Endothelial cell of umbilical vein (primary cell): ENCODE data around the gene PRRC2C. TPM values are rescaled to one million over a fixed set of nuclear protein-coding genes. Genes with fewer than 3 reads are reported as not detected.

ENCODE experiments used
- BruUV-seq: library from RNA; stranded (reverse); fragments of 400-500 nt; replicated peaks from 2 replicates; lab custom pipeline; 2021; lab: Mats Ljungman, UMichigan
- CTCF ChIA-PET: fragments of 300-600, 350-600 bp; sonication (Branson Sonifier 250); formaldehyde crosslinking; loops from one replicate; lab custom pipeline; 2021; ENCODE audit warnings: antibody characterized with exemption, inconsistent platforms; lab: Charles Lee
- POLR2A ChIA-PET: fragments of 300-600, 350-600 bp; sonication (Branson Sonifier 250); formaldehyde crosslinking; loops from one replicate; lab custom pipeline; 2021; ENCODE audit warnings: antibody characterized with exemption, inconsistent platforms; lab: Charles Lee
- DNase-seq: peaks from one replicate; pipeline ENCODE4 v3.0.0-alpha.2; 2011; ENCODE audit warnings: low read depth, low spot score
- FAIRE-seq: peaks from 2 replicates; lab custom pipeline; 2011; peaks lifted over from hg19 to GRCh38; lab: Jason Lieb, UNC
- H2AFZ ChIP-seq: 2 replicates; pipeline ENCODE4 v1.6.0; 2012; ENCODE audit warnings: low read depth, low read length, control low read depth, inconsistent platforms
- H3K27ac ChIP-seq: 2 replicates; pipeline ENCODE4 v1.5.1; 2011; ENCODE audit warnings: low read depth, mild to moderate bottlenecking, control low read depth, low read length, moderate library complexity; ENCODE audit not compliant: insufficient read depth
- H3K27me3 ChIP-seq, 2 experiments: 2 replicates each; pipeline versions ENCODE4 v1.6.0 to v1.6.1; 2011; ENCODE audit warnings: low read length in 2 of 2, mixed read lengths in 1 of 2; ENCODE audit not compliant: control insufficient read depth in 2 of 2, insufficient read depth in 2 of 2
- H3K36me3 ChIP-seq, 2 experiments: 2 replicates in 1 of 2; 3 replicates in 1 of 2; pipeline ENCODE4 v1.5.1; 2011; ENCODE audit warnings: low read length in 2 of 2, mild to moderate bottlenecking in 1 of 2, moderate library complexity in 1 of 2; ENCODE audit not compliant: control insufficient read depth in 2 of 2, insufficient read depth in 2 of 2; ENCODE audit errors: extremely low read depth in 1 of 2
- H3K4me1 ChIP-seq: 3 replicates; pipeline ENCODE4 v1.5.1; 2011; ENCODE audit warnings: mild to moderate bottlenecking, low read length; ENCODE audit not compliant: control insufficient read depth, insufficient read depth; ENCODE audit errors: extremely low read depth
- H3K4me2 ChIP-seq: 2 replicates; pipeline ENCODE4 v1.6.1; 2011; ENCODE audit warnings: low read length, control low read depth, mixed read lengths; ENCODE audit not compliant: insufficient read depth
- H3K4me3 ChIP-seq, 3 experiments: fragments of 200-600 bp in 1 of 3; sonication (generic), shearing (Covaris generic) in 1 of 3; replicated peaks in 1 of 3; 2 replicates each; pipeline ENCODE4 v1.5.1; 2011 to 2016; ENCODE audit warnings: control low read depth in 3 of 3, low read length in 3 of 3, mild to moderate bottlenecking in 2 of 3, inconsistent platforms in 1 of 3, low read depth in 1 of 3, moderate library complexity in 1 of 3; ENCODE audit not compliant: insufficient read depth in 1 of 3
- H3K79me2 ChIP-seq: 2 replicates; pipeline ENCODE4 v1.6.0; 2012; ENCODE audit warnings: low read length, inconsistent platforms; ENCODE audit not compliant: control insufficient read depth, insufficient read depth
- H3K9ac ChIP-seq: replicated peaks from 2 replicates; pipeline ENCODE3; 2011; ENCODE audit warnings: low read length, control low read depth; ENCODE audit not compliant: insufficient read depth; ENCODE audit errors: extremely low read depth
- H3K9me1 ChIP-seq: replicated peaks from 3 replicates; pipeline ENCODE4 v1.6.0; 2011; ENCODE audit warnings: mild to moderate bottlenecking, low read length; ENCODE audit not compliant: control insufficient read depth, insufficient read depth; ENCODE audit errors: extremely low read depth
- H3K9me3 ChIP-seq: replicated peaks from 2 replicates; pipeline ENCODE4 v1.5.1; 2012; ENCODE audit warnings: low read length, inconsistent platforms; ENCODE audit not compliant: control insufficient read depth, insufficient read depth
- H4K20me1 ChIP-seq: replicated peaks from 2 replicates; pipeline ENCODE3; 2011; ENCODE audit warnings: mild to moderate bottlenecking, low read length; ENCODE audit not compliant: control insufficient read depth, insufficient read depth; ENCODE audit errors: extremely low read depth
- CTCF ChIP-seq, 2 donors: IDR thresholded peaks; 1 replicate in 1 of 2; 2 replicates in 1 of 2; pipeline ENCODE4 v1.5.1; 2011; ENCODE audit warnings: low read length in 2 of 2, mild to moderate bottlenecking in 2 of 2, moderate library complexity in 2 of 2, control low read depth in 1 of 2, inconsistent platforms in 1 of 2, low read depth in 1 of 2; ENCODE audit not compliant: insufficient read depth in 1 of 2; ENCODE audit errors: extremely low read depth in 1 of 2
- EZH2 ChIP-seq: IDR thresholded peaks from 2 replicates; pipeline ENCODE4 v1.6.1; 2012; ENCODE audit warnings: borderline replicate concordance, low read depth, mild to moderate bottlenecking, moderate library complexity, low read length, inconsistent platforms; ENCODE audit not compliant: severe bottlenecking
- FOS ChIP-seq: IDR thresholded peaks from 2 replicates; pipeline ENCODE4 v1.6.1; 2011; ENCODE audit warnings: mild to moderate bottlenecking, low read length, moderate library complexity, borderline replicate concordance; ENCODE audit not compliant: insufficient read depth
- GATA2 ChIP-seq: IDR thresholded peaks from 2 replicates; pipeline ENCODE4 v1.7.0; 2011; ENCODE audit warnings: low read depth, mild to moderate bottlenecking, moderate library complexity, mixed read lengths, low read length; ENCODE audit not compliant: insufficient read length, insufficient read depth
- JUN ChIP-seq: IDR thresholded peaks from 2 replicates; pipeline ENCODE4 v1.6.1; 2011; ENCODE audit warnings: borderline replicate concordance, low read depth; ENCODE audit not compliant: insufficient read length, insufficient read depth
- MAX ChIP-seq: IDR thresholded peaks from 2 replicates; pipeline ENCODE4 v1.6.1; 2011; ENCODE audit not compliant: insufficient read depth, insufficient read length
- MYC ChIP-seq: IDR thresholded peaks from one replicate; pipeline ENCODE4 v1.6.1; 2011; ENCODE audit warnings: mild to moderate bottlenecking, low read depth, low read length
- POLR2A ChIP-seq: IDR thresholded peaks from 2 replicates; pipeline ENCODE4 v1.6.1; 2012; ENCODE audit warnings: low read depth, mild to moderate bottlenecking, control low read depth, low read length
- POLR2AphosphoS5 ChIP-seq: IDR thresholded peaks from 2 replicates; pipeline ENCODE4 v1.6.1; 2012; ENCODE audit warnings: low read depth, mild to moderate bottlenecking, control low read depth, low read length, moderate library complexity; ENCODE audit not compliant: insufficient read depth
- dilution Hi-C: fragments of 300-500 bp; cut with MboI; formaldehyde crosslinking; loops from one replicate; pipeline ENCODE4 v1.15.0; 2019; ENCODE audit warnings: low sequenced_read_pairs; ENCODE audit not compliant: extremely low pct_ligation_motif_present
- intact Hi-C: fragments of 100-400 bp; cut with micrococcal nuclease; formaldehyde crosslinking; loops from one replicate; pipeline ENCODE4 v1.10.0; 2022
- polyA plus RNA-seq, 4 experiments: library from polyadenylated mRNA; depleted of rRNA in 3 of 4; stranded (reverse) in 3 of 4; unstranded in 1 of 4; fragments of >200 nt; gene quantifications; 2 replicates each; pipeline versions ENCODE4 v1.2.1 to v1.2.3, GENCODE V29; 2011 to 2012; ENCODE audit warnings: missing spikeins in 1 of 4
- total RNA-seq: library from RNA; stranded (reverse); gene quantifications from 2 replicates; pipeline ENCODE4 v1.2.3, GENCODE V29; 2021

Gene PRRC2C
- total and polyA plus RNA-seq, 2 donors (not counting 3 experiments of a cell fraction or from before 2014, with no cell fraction given), result 65.7 to 199 TPM

GRCh38 chr1:171513743-171514142, 28.4 kb downstream of the PRRC2C start:
- H3K27ac ChIP-seq, result no peak overlapping the region
- ChIA-PET POLR2A (no interaction called here), CTCF (no interaction called here)
- H3K4me3 ChIP-seq, result no peak overlapping the region
- H3K79me2 ChIP-seq, result peaks cover 66% of the 10 kb centered on the region
- no peaks in the 10 kb centered on the region for H3K9me1 ChIP-seq
- no peaks in the 10 kb centered on the region for H3K9me3 ChIP-seq
- intact Hi-C loops (no loop called here), dilution Hi-C loops (no loop called here)
- no TSS peak for BruUV-seq
- FAIRE-seq (no peak), DNase-seq (no peak)
- no peak overlapping the region for H3K4me2 ChIP-seq
- H3K4me1 ChIP-seq, result no peaks in the 10 kb centered on the region
- H3K9ac ChIP-seq, result no peak overlapping the region
- H3K27me3 ChIP-seq, result no peaks in the 10 kb centered on the region
- TF ChIP-seq POLR2AphosphoS5, result no peak
- TF ChIP-seq EZH2, result no peak
- TF ChIP-seq CTCF (IDR thresholded peaks at IDR 0.05; ENCODE audit: extremely low read depth in 1 of 2, insufficient read depth in 1 of 2, low read depth in 1 of 2, low read length in 2 of 2), result no peak
- TF ChIP-seq MYC, result no peak
- no peak for TF ChIP-seq POLR2A
- TF ChIP-seq GATA2, result no peak
- TF ChIP-seq FOS, result no peak
- no peak for TF ChIP-seq MAX
- TF ChIP-seq JUN, result no peak
- peaks cover 14 to 16% of the 10 kb centered on the region in 2 experiments for H3K36me3 ChIP-seq
- no peak overlapping the region for H2AFZ ChIP-seq
- H4K20me1 ChIP-seq, result peaks cover 29% of the 10 kb centered on the region
